Osteoblast (primary cell): Measurements from ENCODE around the gene PLXNC1. TPM values are rescaled to one million over a fixed set of nuclear protein-coding genes. Genes with fewer than 3 reads are reported as not detected.

Experiments
- DNase-seq: peaks from one replicate; pipeline ENCODE4 v3.0.0; 2011; ENCODE audit warnings: low spot score, mixed read lengths; ENCODE audit not compliant: insufficient read length; ENCODE audit errors: missing footprints
- H2AFZ ChIP-seq: 2 replicates; pipeline ENCODE4 v1.6.0; 2011; ENCODE audit warnings: mild to moderate bottlenecking, low read length
- H3K27ac ChIP-seq: 2 replicates; pipeline ENCODE4 v1.5.1; 2011; ENCODE audit warnings: mild to moderate bottlenecking, low read depth, low read length, moderate library complexity
- H3K27me3 ChIP-seq: 2 replicates; pipeline ENCODE4 v1.6.0; 2012; ENCODE audit warnings: mild to moderate bottlenecking, control low read depth, inconsistent platforms, low read length, moderate library complexity; ENCODE audit not compliant: insufficient read depth
- H3K36me3 ChIP-seq: 2 replicates; pipeline ENCODE4 v1.5.1; 2011; ENCODE audit warnings: mild to moderate bottlenecking, low read length, control low read depth, moderate library complexity; ENCODE audit not compliant: insufficient read depth
- H3K4me1 ChIP-seq: 2 replicates; pipeline ENCODE4 v1.5.1; 2011; ENCODE audit warnings: mild to moderate bottlenecking, low read length, control low read depth, moderate library complexity; ENCODE audit not compliant: insufficient read depth
- H3K4me2 ChIP-seq: 2 replicates; pipeline ENCODE4 v1.6.0; 2011; ENCODE audit warnings: mild to moderate bottlenecking, low read length; ENCODE audit not compliant: insufficient read depth
- H3K4me3 ChIP-seq: fragments of 200-600 bp; sonication (generic); 3 replicates; pipeline ENCODE4 v1.5.1; 2012; ENCODE audit warnings: mild to moderate bottlenecking, low read length, inconsistent platforms; ENCODE audit not compliant: insufficient read depth
- H3K79me2 ChIP-seq: 2 replicates; pipeline ENCODE4 v1.6.0; 2012; ENCODE audit warnings: mild to moderate bottlenecking, low read length, control low read depth, inconsistent platforms; ENCODE audit not compliant: insufficient read depth
- H3K9me3 ChIP-seq: 2 replicates; pipeline ENCODE4 v1.5.1; 2011; ENCODE audit warnings: low read depth, low read length, control low read depth
- H4K20me1 ChIP-seq: 2 replicates; pipeline ENCODE4 v1.6.0; 2012; ENCODE audit warnings: mild to moderate bottlenecking, low read length, control low read depth; ENCODE audit not compliant: insufficient read depth
- CTCF ChIP-seq: IDR thresholded peaks from 2 replicates; pipeline ENCODE4 v1.5.1; 2011; ENCODE audit warnings: mild to moderate bottlenecking, low read depth, low read length, moderate library complexity; ENCODE audit errors: extremely low read depth
- total RNA-seq: library from RNA; depleted of rRNA; stranded (reverse); fragments of >200 nt; gene quantifications from 2 replicates; pipeline ENCODE4 v1.2.3, GENCODE V29; 2012

PLXNC1 gene
- total RNA-seq, 1 donor = 3.3 TPM

GRCh38 chr12:94165138-94165537, 16.8 kb downstream of the PLXNC1 start:
- no peaks in the 10 kb centered on the region for H4K20me1 ChIP-seq
- no peaks in the 10 kb centered on the region for H3K9me3 ChIP-seq
- H3K4me3 ChIP-seq = no peak overlapping the region
- no peaks in the 10 kb centered on the region for H3K79me2 ChIP-seq
- no peak overlapping the region for H3K27ac ChIP-seq
- no peaks in the 10 kb centered on the region for H3K4me1 ChIP-seq
- H2AFZ ChIP-seq = no peak overlapping the region
- peaks cover 62% of the 10 kb centered on the region for H3K27me3 ChIP-seq
- no peak overlapping the region for H3K4me2 ChIP-seq
- TF ChIP-seq CTCF = no peak
- H3K36me3 ChIP-seq = no peaks in the 10 kb centered on the region
- DNase-seq = peak; percentile 68

GRCh38 chr12:94165670-94166364, 17.4 kb downstream of the PLXNC1 start:
- no peak overlapping the region for H3K4me3 ChIP-seq
- no peak for DNase-seq
- H4K20me1 ChIP-seq = no peaks in the 10 kb centered on the region
- no peak overlapping the region for H2AFZ ChIP-seq
- no peaks in the 10 kb centered on the region for H3K79me2 ChIP-seq
- no peaks in the 10 kb centered on the region for H3K9me3 ChIP-seq
- H3K27ac ChIP-seq = no peak overlapping the region
- peaks cover 58% of the 10 kb centered on the region for H3K27me3 ChIP-seq
- peaks cover 4% of the 10 kb centered on the region for H3K4me1 ChIP-seq
- H3K36me3 ChIP-seq = no peaks in the 10 kb centered on the region
- TF ChIP-seq CTCF = no peak
- no peak overlapping the region for H3K4me2 ChIP-seq

DNA sequence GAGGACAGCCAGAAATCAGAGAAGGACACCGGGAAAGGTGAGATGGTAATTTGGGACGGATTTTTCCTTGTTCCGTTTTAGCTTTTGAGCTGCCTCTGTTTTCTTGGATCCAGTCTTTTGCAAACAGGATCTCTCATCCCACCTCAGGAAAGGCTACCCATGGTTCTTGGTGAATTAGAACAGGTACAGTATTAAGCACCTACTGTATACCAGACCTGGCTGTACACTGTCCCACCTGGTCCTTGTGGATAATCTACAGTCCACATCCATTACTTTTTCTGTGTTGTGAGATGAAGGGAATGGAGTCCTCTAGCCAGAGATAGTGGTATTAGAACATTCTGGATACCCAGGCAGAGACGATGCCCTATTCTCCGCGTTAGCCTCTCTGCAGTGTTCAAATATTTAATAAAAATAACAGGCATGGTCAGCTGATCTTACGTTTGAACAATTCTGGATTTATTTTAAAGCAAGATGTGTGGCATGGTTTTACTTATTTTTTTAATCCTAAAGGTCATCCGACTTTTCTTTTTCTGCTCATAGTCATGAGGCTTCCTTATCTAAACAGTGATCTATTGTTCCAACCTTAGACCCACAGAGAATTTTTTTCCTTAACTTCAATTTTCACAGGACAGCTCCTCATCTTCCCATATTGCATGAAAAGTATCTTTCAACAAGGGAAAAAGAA, 18.8 kb downstream of the PLXNC1 start:
- Histone ChIP-seq H3K4me1 (peaks cover 9% of the 10 kb centered on the region), H3K4me3 (no peak overlapping the region), H3K79me2 (no peaks in the 10 kb centered on the region), H3K4me2 (no peak overlapping the region), H2AFZ (no peak overlapping the region), H3K9me3 (no peaks in the 10 kb centered on the region), H3K36me3 (no peaks in the 10 kb centered on the region), H3K27ac (no peak overlapping the region), H4K20me1 (no peaks in the 10 kb centered on the region), H3K27me3 (peaks cover 55% of the 10 kb centered on the region)
- no peak for DNase-seq
- TF ChIP-seq CTCF = no peak

DNA sequence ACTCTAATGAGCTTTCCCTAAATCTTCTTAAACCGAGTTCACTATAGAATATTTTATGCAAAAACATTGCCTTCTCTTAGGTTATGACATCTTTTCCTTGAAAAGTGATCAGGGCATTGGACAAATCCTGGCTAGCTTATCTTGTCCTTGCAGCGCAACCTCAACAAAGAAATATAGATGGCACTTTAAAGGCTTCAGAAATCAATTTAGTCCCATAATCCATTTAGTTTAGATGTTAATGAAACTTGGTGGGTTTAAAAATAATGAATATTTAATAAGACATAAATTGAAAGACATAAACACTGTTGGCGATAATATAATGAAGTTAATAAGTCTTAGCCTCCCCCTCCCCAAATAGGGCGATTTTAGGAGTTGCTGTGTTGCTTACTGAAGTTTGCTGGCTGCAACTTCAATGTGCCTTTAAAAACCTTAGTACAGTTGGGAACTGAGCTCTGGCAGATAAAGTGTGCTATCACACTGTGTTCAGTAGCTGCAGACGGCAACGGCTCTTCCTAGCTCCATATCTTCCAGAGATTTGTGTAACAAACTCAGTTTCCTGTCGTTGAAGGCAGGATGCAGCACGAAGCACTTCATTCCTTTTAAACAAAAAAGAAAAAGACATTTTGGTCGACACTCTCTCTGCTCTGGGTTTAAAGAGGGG, 19.5 kb downstream of the PLXNC1 start:
- no peak for DNase-seq
- Histone ChIP-seq H3K27ac (no peak overlapping the region), H3K9me3 (no peaks in the 10 kb centered on the region), H3K4me2 (no peak overlapping the region), H2AFZ (no peak overlapping the region), H3K36me3 (no peaks in the 10 kb centered on the region), H3K79me2 (no peaks in the 10 kb centered on the region), H4K20me1 (no peaks in the 10 kb centered on the region), H3K27me3 (peaks cover 55% of the 10 kb centered on the region), H3K4me3 (no peak overlapping the region), H3K4me1 (peaks cover 16% of the 10 kb centered on the region)
- TF ChIP-seq CTCF = no peak
